AG09319 (cell line): Measurements from ENCODE around the gene TMEM61.

Experiments
- DNase-seq: peaks from one replicate; pipeline ENCODE4 v3.0.0-alpha.2; 2010; ENCODE audit warnings: low read depth; ENCODE audit errors: extremely low read depth
- TF ChIP-seq, protein P1 (sequence below): IDR thresholded peaks from 2 replicates; pipeline ENCODE4 v1.5.1; 2011; ENCODE audit warnings: low read depth, mild to moderate bottlenecking, inconsistent platforms, low read length, moderate library complexity

Gene TMEM61

DNA sequence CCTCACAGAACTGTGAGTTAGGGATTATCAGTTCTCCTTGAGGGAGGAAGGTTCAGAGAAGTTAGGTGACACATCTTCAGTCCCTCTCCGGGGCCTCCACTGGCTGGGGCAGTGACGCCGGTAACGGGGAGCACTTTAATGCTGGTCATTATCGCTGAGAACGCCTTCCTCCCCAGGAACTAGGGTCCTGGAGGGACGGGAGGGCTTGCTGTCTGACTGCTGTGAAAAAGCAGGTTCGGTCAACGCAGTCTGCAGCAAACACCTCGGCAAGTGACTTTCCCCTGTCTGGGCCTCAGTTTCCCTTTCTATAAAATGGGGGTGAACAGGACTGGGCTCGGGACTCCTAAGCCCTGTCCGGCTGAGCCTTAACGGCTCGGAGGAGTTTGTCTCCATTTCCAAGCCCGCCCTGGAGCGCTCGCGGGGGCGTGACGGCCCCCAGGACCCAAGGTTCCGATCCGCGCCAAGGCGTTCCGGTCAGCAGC lies 341 bp upstream of the TMEM61 start:
- TF ChIP-seq, protein P1, sequence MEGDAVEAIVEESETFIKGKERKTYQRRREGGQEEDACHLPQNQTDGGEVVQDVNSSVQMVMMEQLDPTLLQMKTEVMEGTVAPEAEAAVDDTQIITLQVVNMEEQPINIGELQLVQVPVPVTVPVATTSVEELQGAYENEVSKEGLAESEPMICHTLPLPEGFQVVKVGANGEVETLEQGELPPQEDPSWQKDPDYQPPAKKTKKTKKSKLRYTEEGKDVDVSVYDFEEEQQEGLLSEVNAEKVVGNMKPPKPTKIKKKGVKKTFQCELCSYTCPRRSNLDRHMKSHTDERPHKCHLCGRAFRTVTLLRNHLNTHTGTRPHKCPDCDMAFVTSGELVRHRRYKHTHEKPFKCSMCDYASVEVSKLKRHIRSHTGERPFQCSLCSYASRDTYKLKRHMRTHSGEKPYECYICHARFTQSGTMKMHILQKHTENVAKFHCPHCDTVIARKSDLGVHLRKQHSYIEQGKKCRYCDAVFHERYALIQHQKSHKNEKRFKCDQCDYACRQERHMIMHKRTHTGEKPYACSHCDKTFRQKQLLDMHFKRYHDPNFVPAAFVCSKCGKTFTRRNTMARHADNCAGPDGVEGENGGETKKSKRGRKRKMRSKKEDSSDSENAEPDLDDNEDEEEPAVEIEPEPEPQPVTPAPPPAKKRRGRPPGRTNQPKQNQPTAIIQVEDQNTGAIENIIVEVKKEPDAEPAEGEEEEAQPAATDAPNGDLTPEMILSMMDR = no peak
- DNase-seq = no peak

DNA sequence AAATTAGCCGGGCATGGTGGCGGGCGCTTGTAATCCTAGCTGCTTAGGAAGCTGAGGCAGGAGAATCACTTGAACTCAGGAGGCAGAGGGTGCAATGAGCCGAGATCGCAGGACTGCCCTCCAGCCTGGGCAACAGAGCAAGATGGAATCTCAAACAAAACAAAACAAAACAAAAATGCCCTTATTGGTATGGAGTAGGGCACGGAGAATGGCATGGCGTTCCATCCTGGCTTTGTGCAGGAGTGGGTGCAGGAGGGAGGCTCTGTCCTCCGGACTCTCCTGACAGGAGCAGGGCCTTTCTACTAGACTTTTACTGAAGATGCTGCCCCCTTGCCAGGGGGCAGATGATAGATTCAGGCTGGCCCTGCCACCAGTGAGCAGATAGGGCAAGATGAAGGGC lies 1.0 kb downstream of the TMEM61 start:
- no peak for DNase-seq
- TF ChIP-seq, protein P1 = no peak

DNA sequence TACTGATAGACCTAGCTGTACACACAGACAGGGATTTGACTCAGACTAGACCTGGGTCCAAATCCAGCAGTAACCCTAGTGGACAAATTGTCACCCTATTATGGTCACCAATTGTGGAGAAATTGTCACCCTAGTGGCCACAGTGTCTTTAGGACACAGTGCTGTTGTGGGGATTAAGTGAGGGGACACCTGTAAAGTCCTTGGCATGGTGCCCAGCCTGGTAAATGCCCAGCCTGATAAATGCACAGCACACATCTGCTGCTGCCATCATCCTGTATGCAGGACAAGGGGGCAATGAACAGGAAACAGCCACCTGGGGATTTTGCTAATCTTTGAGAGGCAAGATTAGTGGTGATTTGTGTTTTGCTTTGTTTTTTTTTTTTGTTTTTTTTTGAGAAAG lies 2.3 kb downstream of the TMEM61 start:
- TF ChIP-seq, protein P1 = no peak
- DNase-seq = no peak

DNA sequence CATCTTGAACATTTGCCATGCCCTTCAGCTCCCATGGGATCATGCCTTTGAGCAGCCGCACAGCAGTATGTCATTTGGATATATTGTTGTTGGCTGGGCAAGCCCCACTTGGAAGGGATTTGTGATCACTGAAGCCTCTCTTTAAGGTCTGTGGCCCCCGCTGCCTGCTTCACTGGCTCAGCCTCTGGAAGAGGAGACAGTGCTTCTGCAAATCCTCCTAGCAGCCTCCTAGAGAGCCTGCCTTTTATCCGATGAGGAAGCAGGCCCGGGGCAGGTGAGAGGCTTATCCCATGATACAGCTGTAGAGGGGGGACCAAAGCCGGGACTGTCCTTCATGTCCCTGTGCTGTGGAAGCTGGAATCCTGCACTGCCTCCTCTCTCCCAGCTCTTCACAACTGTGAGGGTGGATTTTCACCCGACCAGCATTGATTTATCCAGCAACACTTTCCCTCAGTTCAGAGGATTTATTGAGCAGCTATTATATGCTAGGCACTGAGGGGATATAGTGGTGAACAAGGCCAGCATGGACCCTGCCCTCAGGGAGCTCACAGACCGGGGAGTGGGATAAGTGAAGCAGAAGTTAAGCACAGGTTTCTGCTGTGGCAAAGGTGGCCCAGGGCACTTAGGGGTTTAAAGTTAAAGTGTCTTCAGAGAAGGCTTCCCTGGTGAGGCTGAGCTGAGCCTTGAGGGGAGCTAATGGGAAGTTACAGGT lies 3.9 kb downstream of the TMEM61 start:
- DNase-seq = no peak

DNA sequence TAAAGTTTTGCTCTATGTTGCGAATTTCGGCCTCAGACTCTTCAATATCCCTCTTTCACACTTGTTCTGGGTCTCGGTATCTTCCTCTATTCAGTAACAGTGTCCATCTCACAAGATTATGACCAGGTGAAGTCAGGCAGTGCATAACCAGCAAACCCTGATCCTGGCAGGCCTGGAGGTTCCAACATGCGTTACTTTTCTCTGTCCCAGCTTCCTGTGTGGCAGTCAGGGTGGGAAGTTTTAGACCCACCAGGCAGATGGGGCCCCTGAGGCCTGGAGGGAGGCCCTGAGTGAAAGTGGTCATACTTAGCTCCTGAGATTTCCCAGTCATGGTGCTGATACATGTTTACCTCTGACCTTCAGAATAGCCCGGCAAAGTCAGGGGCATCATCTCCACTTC lies 5.1 kb downstream of the TMEM61 start:
- DNase-seq = no peak
- TF ChIP-seq, protein P1 = no peak

More for the DNA sequence above, 3.9 kb downstream of the TMEM61 start:
- TF ChIP-seq, protein P1 = no peak

DNA sequence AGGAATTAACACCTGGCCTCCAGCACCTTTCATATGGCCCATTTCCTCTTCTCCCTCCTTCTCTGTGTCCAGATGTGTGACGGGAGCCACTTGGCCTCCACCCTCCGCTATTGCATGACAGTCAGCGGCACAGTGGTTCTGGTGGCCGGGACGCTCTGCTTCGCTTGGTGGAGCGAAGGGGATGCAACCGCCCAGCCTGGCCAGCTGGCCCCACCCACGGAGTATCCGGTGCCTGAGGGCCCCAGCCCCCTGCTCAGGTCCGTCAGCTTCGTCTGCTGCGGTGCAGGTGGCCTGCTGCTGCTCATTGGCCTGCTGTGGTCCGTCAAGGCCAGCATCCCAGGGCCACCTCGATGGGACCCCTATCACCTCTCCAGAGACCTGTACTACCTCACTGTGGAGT lies 5.6 kb downstream of the TMEM61 start:
- no peak for DNase-seq
- TF ChIP-seq, protein P1 = no peak

DNA sequence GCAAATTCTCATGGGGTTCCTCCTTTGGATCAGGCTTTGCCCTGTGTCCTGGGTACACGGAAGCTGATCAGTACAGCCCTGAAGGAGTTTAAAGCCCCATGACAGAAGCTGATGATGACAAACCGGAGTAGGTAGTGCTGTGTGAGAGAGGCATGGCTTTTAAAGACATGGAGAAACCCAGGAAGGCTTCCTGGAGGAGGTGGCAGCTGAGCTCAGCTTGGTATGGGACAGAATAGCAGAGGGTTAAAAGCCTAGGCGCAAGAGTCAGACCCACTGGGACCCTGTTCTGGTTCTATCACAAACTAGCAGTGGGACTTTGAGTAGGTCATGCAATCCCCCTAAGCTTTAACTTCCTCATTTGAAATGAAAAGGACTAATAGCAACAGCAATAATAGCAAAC lies 6.1 kb downstream of the TMEM61 start:
- TF ChIP-seq, protein P1 = no peak
- no peak for DNase-seq
